WI38 (cell line): ENCODE measurements around the gene MED13L.
A peak's percentile ranks its signal among the peaks of the same experiment; 100 is the strongest.

Experiments used
- H3K4me3 ChIP-seq: 2 replicates; pipeline ENCODE4 v1.5.1; 2011; ENCODE audit warnings: low read depth, mild to moderate bottlenecking, control low read depth, low read length
- CTCF ChIP-seq: IDR thresholded peaks from 2 replicates; pipeline ENCODE4 v1.5.1; 2012; ENCODE audit warnings: low read depth, mild to moderate bottlenecking, control low read depth, low read length

Gene MED13L

GRCh38 chr12:116123451-116124258 lies 153.8 kb downstream of the MED13L start:
- no peak for TF ChIP-seq CTCF
- peak overlapping the region; percentile 47 for H3K4me3 ChIP-seq

GRCh38 chr12:116122628-116123027 lies 154.9 kb downstream of the MED13L start:
- no peak overlapping the region for H3K4me3 ChIP-seq
- TF ChIP-seq CTCF, result no peak

- no peak for TF ChIP-seq CTCF
- no peak overlapping the region for H3K4me3 ChIP-seq
Measured at GRCh38 chr12:116121453-116121871, 156.0 kb downstream of the MED13L start.

GRCh38 chr12:116116650-116117424 lies 160.7 kb downstream of the MED13L start:
- H3K4me3 ChIP-seq, result no peak overlapping the region
- no peak for TF ChIP-seq CTCF

GRCh38 chr12:116113398-116114130 lies 163.9 kb downstream of the MED13L start:
- no peak for TF ChIP-seq CTCF
- H3K4me3 ChIP-seq, result no peak overlapping the region

- H3K4me3 ChIP-seq, result no peak overlapping the region
- TF ChIP-seq CTCF, result no peak
Measured at GRCh38 chr12:116106870-116107269, 170.6 kb downstream of the MED13L start.
